Neutrophil (primary cell): ENCODE data around the gene IDI2.

ENCODE experiments used
- H3K27ac ChIP-seq: fragments of 200-600 bp; sonication (generic); 2 replicates; pipeline ENCODE4 v1.5.1; 2016; ENCODE audit warnings: mild to moderate bottlenecking, moderate library complexity
- H3K27me3 ChIP-seq: fragments of 200-600 bp; sonication (generic); 2 replicates; pipeline ENCODE4 v1.6.0; 2016; ENCODE audit warnings: mild to moderate bottlenecking
- H3K36me3 ChIP-seq: fragments of 200-600 bp; sonication (generic); 2 replicates; pipeline ENCODE4 v1.5.1; 2017
- H3K4me1 ChIP-seq, 2 experiments: fragments of 200-600 bp in 1 of 2; sonication (generic) in 1 of 2; 1 replicate in 1 of 2; 2 replicates in 1 of 2; pipeline versions ENCODE4 v1.5.1 to v1.6.1; 2013 to 2016; ENCODE audit warnings: low read depth in 1 of 2, low read length in 1 of 2, mild to moderate bottlenecking in 1 of 2, moderate library complexity in 1 of 2; ENCODE audit not compliant: control insufficient read depth in 1 of 2, insufficient read depth in 1 of 2
- H3K4me3 ChIP-seq, 2 experiments: fragments of 200-600 bp in 1 of 2; sonication (generic) in 1 of 2; 1 replicate in 1 of 2; 2 replicates in 1 of 2; pipeline ENCODE4 v1.5.1; 2013 to 2016; ENCODE audit warnings: low read depth in 1 of 2, low read length in 1 of 2, mild to moderate bottlenecking in 1 of 2, moderate library complexity in 1 of 2
- H3K9me3 ChIP-seq: fragments of 200-600 bp; sonication (generic); 2 replicates; pipeline ENCODE4 v1.5.1; 2016
- TF ChIP-seq, protein P1 (sequence below): fragments of 200-600 bp; sonication (generic); IDR thresholded peaks from 2 replicates; pipeline ENCODE4 v1.5.1; 2016; ENCODE audit warnings: antibody characterized with exemption

The IDI2 gene

DNA sequence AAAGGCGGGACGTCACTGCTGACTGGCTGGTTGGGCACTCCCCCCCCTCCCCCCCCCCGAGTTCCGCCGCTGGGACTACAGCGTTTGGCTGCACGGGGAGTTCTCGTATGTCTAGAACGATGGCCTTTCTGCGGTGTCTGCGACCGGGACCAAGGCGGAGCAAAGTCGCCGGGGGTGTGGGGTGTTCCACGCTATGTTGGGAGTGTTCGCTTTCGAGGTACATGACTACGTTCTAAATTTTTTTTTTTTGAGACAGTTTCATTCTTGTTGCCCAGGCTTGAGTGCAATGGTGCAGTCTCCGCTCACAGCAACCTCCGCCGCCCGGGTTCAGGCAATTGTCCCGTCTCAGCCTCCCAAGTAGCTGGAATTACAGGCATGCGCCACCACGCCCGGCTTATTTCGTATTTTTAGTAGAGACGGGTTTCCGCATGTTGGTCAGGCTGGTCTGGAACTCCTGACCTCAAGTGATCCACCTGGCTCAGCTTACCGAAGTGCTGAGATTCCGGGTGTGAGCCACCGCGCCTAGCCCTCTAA, 23.8 kb upstream of the IDI2 start:
- H3K4me3 ChIP-seq: peak overlapping the region; percentile 98
- peaks cover 57% of the 10 kb centered on the region in 2 experiments for H3K4me1 ChIP-seq
- peak overlapping the region; percentile 98 for H3K27ac ChIP-seq
- H3K36me3 ChIP-seq: peaks cover 39% of the 10 kb centered on the region
- TF ChIP-seq, protein P1, sequence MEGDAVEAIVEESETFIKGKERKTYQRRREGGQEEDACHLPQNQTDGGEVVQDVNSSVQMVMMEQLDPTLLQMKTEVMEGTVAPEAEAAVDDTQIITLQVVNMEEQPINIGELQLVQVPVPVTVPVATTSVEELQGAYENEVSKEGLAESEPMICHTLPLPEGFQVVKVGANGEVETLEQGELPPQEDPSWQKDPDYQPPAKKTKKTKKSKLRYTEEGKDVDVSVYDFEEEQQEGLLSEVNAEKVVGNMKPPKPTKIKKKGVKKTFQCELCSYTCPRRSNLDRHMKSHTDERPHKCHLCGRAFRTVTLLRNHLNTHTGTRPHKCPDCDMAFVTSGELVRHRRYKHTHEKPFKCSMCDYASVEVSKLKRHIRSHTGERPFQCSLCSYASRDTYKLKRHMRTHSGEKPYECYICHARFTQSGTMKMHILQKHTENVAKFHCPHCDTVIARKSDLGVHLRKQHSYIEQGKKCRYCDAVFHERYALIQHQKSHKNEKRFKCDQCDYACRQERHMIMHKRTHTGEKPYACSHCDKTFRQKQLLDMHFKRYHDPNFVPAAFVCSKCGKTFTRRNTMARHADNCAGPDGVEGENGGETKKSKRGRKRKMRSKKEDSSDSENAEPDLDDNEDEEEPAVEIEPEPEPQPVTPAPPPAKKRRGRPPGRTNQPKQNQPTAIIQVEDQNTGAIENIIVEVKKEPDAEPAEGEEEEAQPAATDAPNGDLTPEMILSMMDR: no peak
- no peaks in the 10 kb centered on the region for H3K27me3 ChIP-seq
- H3K9me3 ChIP-seq: no peaks in the 10 kb centered on the region

DNA sequence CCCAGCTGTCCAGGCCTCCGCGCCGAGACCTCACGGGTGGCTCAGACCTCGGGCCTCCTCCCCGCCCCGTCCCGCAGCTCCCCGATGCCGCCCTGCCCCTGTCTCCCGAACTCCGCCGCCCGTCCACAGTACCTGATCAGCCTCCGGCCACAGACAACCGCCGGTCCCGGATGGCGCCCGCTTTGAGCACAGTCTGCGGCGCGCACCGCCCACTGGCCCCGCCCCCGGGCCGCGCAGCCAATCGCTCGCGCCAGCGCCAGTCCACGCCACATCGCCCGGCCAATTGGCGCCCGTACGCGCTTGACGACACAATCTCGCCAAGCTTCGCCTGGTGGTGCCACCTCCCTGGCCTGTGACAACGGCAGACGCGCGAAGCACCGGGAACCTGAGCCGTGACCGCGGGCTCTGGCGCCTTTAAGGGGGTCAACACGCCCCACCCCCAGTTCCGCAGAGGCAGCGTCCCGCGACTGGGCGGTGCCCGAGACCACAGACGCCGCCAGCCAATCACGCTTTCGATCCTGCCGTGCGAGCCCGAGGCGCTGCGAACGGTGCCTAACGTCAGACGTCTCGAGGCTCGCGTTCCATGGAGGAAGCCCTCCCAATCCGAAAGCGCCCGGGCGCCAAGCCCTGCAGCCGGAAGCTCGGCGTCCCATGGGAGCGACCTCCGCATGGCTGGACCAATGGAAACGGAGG, 23.2 kb upstream of the IDI2 start, which contains the start of gene IDI1:
Gene IDI1, minus strand, starts transcription at position 388 of the 693 bp plus-strand sequence. Its CDS starts 116 bp downstream, at position 272.
- Histone ChIP-seq H3K36me3 (peaks cover 33% of the 10 kb centered on the region), H3K27ac (peak within 1 kb of the TSS; percentile 98), H3K4me3 (peak within 1 kb of the TSS; percentile 98), H3K9me3 (no peaks in the 10 kb centered on the region), H3K27me3 (no peaks in the 10 kb centered on the region), H3K4me1 (peaks cover 57% of the 10 kb centered on the region in 2 experiments)
- TF ChIP-seq, protein P1: peak; percentile 62

DNA sequence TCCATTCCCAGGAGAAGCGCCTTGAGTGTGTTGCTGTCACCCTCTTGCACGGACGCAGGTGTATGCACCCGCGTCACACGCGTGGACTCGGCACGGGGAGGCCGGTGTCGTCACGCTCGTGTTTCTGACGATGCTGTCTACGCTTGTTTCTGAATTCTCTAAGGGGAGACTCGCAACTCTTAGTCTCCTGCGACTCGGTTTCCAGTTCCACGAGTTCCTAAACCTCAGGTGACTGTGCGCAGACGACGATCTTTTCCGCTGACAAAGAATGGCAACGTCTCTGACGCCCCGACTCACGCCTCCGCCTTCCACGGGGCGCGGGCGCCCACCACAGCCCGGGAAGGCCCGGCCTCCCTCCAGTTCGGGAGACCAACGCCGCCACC, 22.7 kb upstream of the IDI2 start:
- TF ChIP-seq, protein P1: no peak
- Histone ChIP-seq H3K4me1 (peaks cover 57 to 63% of the 10 kb centered on the region in 2 experiments), H3K4me3 (peak overlapping the region; percentile 98)

DNA sequence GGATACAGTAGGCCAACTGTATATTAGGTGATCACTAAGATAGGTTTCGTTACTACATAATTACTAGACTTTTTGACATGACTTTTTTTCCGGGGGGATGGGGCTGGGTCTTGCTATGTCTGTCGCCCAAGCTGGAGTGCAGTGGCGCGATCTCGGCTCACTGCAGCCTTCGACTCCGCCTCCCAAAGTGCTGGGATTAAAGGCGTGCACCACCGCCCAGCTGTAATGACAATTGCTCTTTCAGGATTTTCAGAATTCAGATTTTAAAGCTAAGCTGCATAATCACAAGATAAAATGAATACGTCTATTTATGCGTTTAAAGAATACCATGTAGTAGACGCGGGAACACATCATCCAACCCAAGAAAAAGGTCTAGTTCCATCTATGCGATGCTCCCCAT, 22.3 kb upstream of the IDI2 start:
- Histone ChIP-seq H3K27ac (peak overlapping the region; percentile 98), H3K4me1 (peaks cover 61 to 67% of the 10 kb centered on the region in 2 experiments), H3K36me3 (peaks cover 24% of the 10 kb centered on the region), H3K4me3 (peak overlapping the region; percentile 98), H3K9me3 (no peaks in the 10 kb centered on the region), H3K27me3 (no peaks in the 10 kb centered on the region)
- TF ChIP-seq, protein P1: no peak

More for the DNA sequence above, 22.7 kb upstream of the IDI2 start:
- H3K27me3 ChIP-seq: no peaks in the 10 kb centered on the region
- peak overlapping the region; percentile 98 for H3K27ac ChIP-seq
- H3K36me3 ChIP-seq: peaks cover 28% of the 10 kb centered on the region
- no peaks in the 10 kb centered on the region for H3K9me3 ChIP-seq

DNA sequence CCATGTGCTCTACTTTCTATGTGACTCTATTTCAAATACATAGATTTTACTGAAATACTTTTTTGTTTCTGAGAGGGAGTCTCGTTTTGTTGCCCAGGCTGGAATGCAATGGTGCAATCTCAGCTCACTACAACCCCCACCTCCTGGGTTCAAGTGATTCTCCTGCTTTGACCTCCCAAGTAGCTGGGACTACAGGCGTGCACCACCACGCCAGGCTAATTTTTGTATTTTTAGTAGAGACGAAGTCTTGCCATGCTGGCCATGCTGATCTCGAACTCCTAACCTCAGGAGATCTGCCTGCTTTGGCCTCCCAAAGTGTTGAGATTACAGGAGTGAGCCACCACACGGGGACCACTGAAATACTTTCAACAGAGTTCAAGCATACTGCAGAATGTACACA, 19.8 kb upstream of the IDI2 start:
- H3K27me3 ChIP-seq: no peaks in the 10 kb centered on the region
- H3K4me3 ChIP-seq: peak overlapping the region in 1 of 2 experiments; percentile 15
- H3K36me3 ChIP-seq: peaks cover 9% of the 10 kb centered on the region
- no peaks in the 10 kb centered on the region for H3K9me3 ChIP-seq
- TF ChIP-seq, protein P1: no peak
- H3K27ac ChIP-seq: peak overlapping the region; percentile 91
- peaks cover 61 to 67% of the 10 kb centered on the region in 2 experiments for H3K4me1 ChIP-seq
